ENCODE data around the gene OTULIN. TPM values are rescaled to one million over a fixed set of nuclear protein-coding genes. Genes with fewer than 3 reads are reported as not detected.

OTULIN gene
- total RNA-seq, 1 experiment from 2014 or later, result 36.0 TPM

DNA sequence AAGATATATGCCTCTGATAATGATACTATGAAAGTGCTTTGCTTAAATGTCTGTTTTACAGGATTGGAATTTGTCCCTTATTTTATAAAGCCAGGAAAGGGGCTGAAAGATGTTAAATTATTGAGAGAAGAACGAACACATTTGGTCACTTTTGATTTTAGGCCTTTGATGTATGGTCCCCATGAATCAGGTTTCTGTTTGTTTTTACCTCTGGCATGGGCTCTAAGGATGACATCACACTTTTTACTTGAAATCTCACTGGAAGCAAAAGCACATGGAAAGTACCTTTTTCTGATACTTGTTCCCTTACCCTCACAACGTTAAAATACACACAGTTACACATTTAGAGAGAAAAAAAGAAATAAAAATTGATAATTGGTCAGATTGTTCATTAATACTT is 6.9 kb downstream of the OTULIN start:
- peaks cover 17% of the 10 kb centered on the region for H3K36me3 Mint-ChIP-seq (ENCODE audit: insufficient read depth, unreplicated experiment)
- DNase-seq, result no peak
- no peaks in the 10 kb centered on the region for H3K9me3 Mint-ChIP-seq (ENCODE audit: low read depth, unreplicated experiment)
- TF ChIP-seq, protein P1, sequence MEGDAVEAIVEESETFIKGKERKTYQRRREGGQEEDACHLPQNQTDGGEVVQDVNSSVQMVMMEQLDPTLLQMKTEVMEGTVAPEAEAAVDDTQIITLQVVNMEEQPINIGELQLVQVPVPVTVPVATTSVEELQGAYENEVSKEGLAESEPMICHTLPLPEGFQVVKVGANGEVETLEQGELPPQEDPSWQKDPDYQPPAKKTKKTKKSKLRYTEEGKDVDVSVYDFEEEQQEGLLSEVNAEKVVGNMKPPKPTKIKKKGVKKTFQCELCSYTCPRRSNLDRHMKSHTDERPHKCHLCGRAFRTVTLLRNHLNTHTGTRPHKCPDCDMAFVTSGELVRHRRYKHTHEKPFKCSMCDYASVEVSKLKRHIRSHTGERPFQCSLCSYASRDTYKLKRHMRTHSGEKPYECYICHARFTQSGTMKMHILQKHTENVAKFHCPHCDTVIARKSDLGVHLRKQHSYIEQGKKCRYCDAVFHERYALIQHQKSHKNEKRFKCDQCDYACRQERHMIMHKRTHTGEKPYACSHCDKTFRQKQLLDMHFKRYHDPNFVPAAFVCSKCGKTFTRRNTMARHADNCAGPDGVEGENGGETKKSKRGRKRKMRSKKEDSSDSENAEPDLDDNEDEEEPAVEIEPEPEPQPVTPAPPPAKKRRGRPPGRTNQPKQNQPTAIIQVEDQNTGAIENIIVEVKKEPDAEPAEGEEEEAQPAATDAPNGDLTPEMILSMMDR (IDR thresholded peaks at IDR 0.05; ENCODE audit: unreplicated experiment), result no peak
- CTCF ChIA-PET, result no interaction called here
- intact Hi-C loops (cut with micrococcal nuclease; ENCODE audit: unreplicated experiment), result no loop called here
- H3K4me1 Mint-ChIP-seq (ENCODE audit: low read depth, unreplicated experiment), result peaks cover 80% of the 10 kb centered on the region
- no peak overlapping the region for H3K4me3 Mint-ChIP-seq (ENCODE audit: low read depth, unreplicated experiment)
- peak overlapping the region; percentile 34 for H3K27ac Mint-ChIP-seq (ENCODE audit: unreplicated experiment)
- BruUV-seq (replicated peaks), result no TSS peak
- H3K27me3 Mint-ChIP-seq (ENCODE audit: unreplicated experiment), result no peaks in the 10 kb centered on the region

DNA sequence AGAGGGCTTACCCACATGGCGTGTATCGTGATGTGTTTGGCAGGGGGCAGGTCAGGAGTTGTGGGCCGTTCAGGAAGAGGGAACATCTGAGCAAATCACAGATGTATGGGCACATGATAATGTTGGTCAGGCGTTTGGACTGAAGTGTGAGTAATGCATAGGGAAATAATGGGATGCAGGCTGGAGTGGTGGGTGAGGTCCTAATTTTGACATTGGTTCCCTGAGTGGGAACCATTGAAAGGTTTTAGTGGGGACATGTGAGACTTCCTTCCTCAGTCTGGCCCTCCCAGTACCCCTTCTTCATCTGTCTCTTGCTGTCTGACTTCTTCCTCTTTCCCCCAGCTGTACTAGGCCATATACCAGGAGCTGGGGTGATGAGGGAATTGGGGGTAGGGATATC is 7.6 kb downstream of the OTULIN start:
- Mint-ChIP-seq H3K36me3 (ENCODE audit: insufficient read depth, unreplicated experiment) (peaks cover 17% of the 10 kb centered on the region), H3K27me3 (ENCODE audit: unreplicated experiment) (no peaks in the 10 kb centered on the region), H3K4me3 (ENCODE audit: low read depth, unreplicated experiment) (no peak overlapping the region), H3K4me1 (ENCODE audit: low read depth, unreplicated experiment) (peaks cover 84% of the 10 kb centered on the region), H3K9me3 (ENCODE audit: low read depth, unreplicated experiment) (no peaks in the 10 kb centered on the region), H3K27ac (ENCODE audit: unreplicated experiment) (peak overlapping the region; percentile 47)
- intact Hi-C loops (cut with micrococcal nuclease; ENCODE audit: unreplicated experiment), result no loop called here
- TF ChIP-seq, protein P1 (IDR thresholded peaks at IDR 0.05; ENCODE audit: unreplicated experiment), result no peak
- BruUV-seq (replicated peaks), result no TSS peak
- no peak for DNase-seq
- CTCF ChIA-PET, result no interaction called here

DNA sequence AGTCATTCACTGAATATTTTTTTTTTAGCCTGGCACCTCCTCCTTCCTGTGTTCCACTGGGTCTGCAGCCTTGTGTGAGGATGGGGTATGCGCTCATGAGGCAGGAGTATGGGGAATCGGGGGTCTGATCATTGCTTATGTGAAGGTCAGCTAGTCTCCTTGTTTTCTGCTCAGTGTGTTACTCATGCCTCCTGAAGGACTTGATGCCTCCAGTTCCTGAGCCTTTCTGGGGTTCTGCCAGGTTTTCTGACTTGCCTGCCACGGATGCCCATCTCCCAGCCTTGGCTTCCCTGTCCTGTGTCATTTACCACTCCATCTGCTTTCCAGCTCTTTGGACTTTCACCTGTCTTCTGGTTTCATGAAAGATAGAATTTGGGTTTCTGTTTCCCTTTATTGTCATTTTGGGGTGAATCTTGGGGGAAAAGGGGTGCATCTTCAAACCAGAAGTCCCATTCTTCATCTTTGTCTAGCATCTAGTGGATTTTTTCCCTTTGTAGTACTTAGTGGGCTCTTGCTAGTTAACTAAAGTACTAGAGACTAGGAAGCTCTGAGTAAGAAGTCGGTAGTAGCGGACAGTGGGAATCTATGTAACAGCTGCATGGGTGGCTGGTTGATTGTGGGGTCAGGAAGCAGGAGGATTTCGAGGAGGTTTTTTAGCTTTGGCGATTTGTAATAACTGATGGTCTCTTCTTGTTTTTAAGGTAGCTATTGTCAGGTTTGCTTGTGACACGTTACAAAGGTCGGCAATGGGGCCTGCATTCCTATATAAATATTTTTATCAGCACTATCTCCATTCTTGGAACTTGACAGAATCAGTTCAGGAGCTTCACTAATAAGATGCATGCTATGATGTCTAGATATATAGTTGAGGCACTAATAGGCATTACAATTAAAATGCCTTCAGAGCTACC is 8.2 kb downstream of the OTULIN start:
- BruUV-seq (replicated peaks), result no TSS peak
- H3K4me3 Mint-ChIP-seq (ENCODE audit: low read depth, unreplicated experiment), result no peak overlapping the region
- H3K27me3 Mint-ChIP-seq (ENCODE audit: unreplicated experiment), result no peaks in the 10 kb centered on the region
- no peaks in the 10 kb centered on the region for H3K9me3 Mint-ChIP-seq (ENCODE audit: low read depth, unreplicated experiment)
- CTCF ChIA-PET, result no interaction called here
- peaks cover 78% of the 10 kb centered on the region for H3K4me1 Mint-ChIP-seq (ENCODE audit: low read depth, unreplicated experiment)
- peaks cover 17% of the 10 kb centered on the region for H3K36me3 Mint-ChIP-seq (ENCODE audit: insufficient read depth, unreplicated experiment)
- H3K27ac Mint-ChIP-seq (ENCODE audit: unreplicated experiment), result peak overlapping the region; percentile 47
- TF ChIP-seq, protein P1 (IDR thresholded peaks at IDR 0.05; ENCODE audit: unreplicated experiment), result no peak
- no peak for DNase-seq
- intact Hi-C loops (cut with micrococcal nuclease; ENCODE audit: unreplicated experiment), result no loop called here

DNA sequence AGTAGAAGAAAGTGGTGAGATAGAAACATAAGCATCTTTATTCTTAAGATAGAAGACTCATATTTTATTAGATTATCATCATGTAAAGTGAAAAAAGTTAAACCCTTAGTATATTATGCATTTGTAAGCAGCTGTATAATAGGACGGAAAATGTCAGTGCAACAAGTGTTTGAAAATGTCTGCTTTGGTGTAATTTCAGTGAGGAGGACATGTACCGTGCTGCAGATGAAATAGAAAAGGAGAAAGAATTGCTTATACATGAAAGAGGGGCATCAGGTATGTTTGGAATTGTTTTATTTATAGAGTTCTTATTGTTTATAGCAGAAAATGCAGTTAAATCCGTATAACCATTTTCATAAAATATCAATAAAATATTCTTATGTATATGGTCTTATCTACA is 8.9 kb downstream of the OTULIN start:
- intact Hi-C loops (cut with micrococcal nuclease; ENCODE audit: unreplicated experiment), result no loop called here

More for the DNA sequence above, 8.9 kb downstream of the OTULIN start:
- no TSS peak for BruUV-seq (replicated peaks)
- Mint-ChIP-seq H3K27ac (ENCODE audit: unreplicated experiment) (peak overlapping the region; percentile 24), H3K9me3 (ENCODE audit: low read depth, unreplicated experiment) (no peaks in the 10 kb centered on the region), H3K27me3 (ENCODE audit: unreplicated experiment) (no peaks in the 10 kb centered on the region), H3K4me1 (ENCODE audit: low read depth, unreplicated experiment) (peaks cover 71% of the 10 kb centered on the region), H3K36me3 (ENCODE audit: insufficient read depth, unreplicated experiment) (peaks cover 14% of the 10 kb centered on the region), H3K4me3 (ENCODE audit: low read depth, unreplicated experiment) (no peak overlapping the region)
- TF ChIP-seq, protein P1 (IDR thresholded peaks at IDR 0.05; ENCODE audit: unreplicated experiment), result no peak
- CTCF ChIA-PET, result no interaction called here
- no peak for DNase-seq
